Liver (tissue), 3 donors: ENCODE data around the gene CALML5.

ENCODE experiments used
- ATF3 ChIP-seq: IDR thresholded peaks from 2 replicates; pipeline ENCODE4 v1.6.1; 2016; ENCODE audit warnings: antibody characterized with exemption
- CTCF ChIP-seq: fragments of 150-350 bp; IDR thresholded peaks from 2 replicates; pipeline ENCODE4 v1.5.1; 2017; ENCODE audit warnings: improper control_type of control experiment, low read depth, low read length; ENCODE audit not compliant: missing input control
- EGR1 ChIP-seq, 2 donors: IDR thresholded peaks; 2 replicates each; pipeline ENCODE4 v1.6.1; 2016 to 2018; ENCODE audit warnings: antibody characterized with exemption in 2 of 2, low read depth in 2 of 2
- FOXA1 ChIP-seq: IDR thresholded peaks from 2 replicates; pipeline ENCODE4 v1.6.1; 2016; ENCODE audit warnings: antibody characterized with exemption
- GABPA ChIP-seq, 2 donors: IDR thresholded peaks in 1 of 2; conservative IDR thresholded peaks in 1 of 2; 2 replicates each; pipeline ENCODE4 v1.6.1; 2016; ENCODE audit warnings: antibody characterized with exemption in 2 of 2, mild to moderate bottlenecking in 1 of 2, moderate library complexity in 1 of 2
- HNF4A ChIP-seq, 2 donors: conservative IDR thresholded peaks; 2 replicates each; pipeline ENCODE4 v1.6.1; 2016; ENCODE audit warnings: antibody characterized with exemption in 2 of 2, mild to moderate bottlenecking in 2 of 2
- JUND ChIP-seq, 2 donors: IDR thresholded peaks; 2 replicates each; pipeline ENCODE4 v1.6.1; 2016; ENCODE audit warnings: antibody characterized with exemption in 2 of 2
- MAX ChIP-seq: IDR thresholded peaks from 2 replicates; pipeline ENCODE4 v1.6.1; 2016; ENCODE audit warnings: antibody characterized with exemption
- RAD21 ChIP-seq, 2 donors: IDR thresholded peaks; 2 replicates each; pipeline ENCODE4 v1.6.1; 2016; ENCODE audit warnings: antibody characterized with exemption in 2 of 2, mild to moderate bottlenecking in 2 of 2
- RXRA ChIP-seq, 2 donors: IDR thresholded peaks; 2 replicates each; pipeline ENCODE4 v1.6.1; 2017 to 2018; ENCODE audit warnings: antibody characterized with exemption in 2 of 2, mild to moderate bottlenecking in 1 of 2
- SP1 ChIP-seq: IDR thresholded peaks from 2 replicates; pipeline ENCODE4 v1.6.1; 2018; ENCODE audit warnings: antibody characterized with exemption, mild to moderate bottlenecking
- YY1 ChIP-seq: IDR thresholded peaks from 2 replicates; pipeline ENCODE4 v1.6.1; 2016; ENCODE audit warnings: antibody characterized with exemption, mild to moderate bottlenecking
- ZBTB33 ChIP-seq: IDR thresholded peaks from 2 replicates; pipeline ENCODE4 v1.6.1; 2016; ENCODE audit warnings: antibody characterized with exemption
- donor health status: healthy.
- donor health status: healthy.

- TF ChIP-seq SP1 (no peak), EGR1 (IDR thresholded peaks at IDR 0.05; ENCODE audit: low read depth in 2 of 2) (no peak), CTCF (no peak), RAD21 (IDR thresholded peaks at IDR 0.05) (peak; percentile 10 to 16), ZBTB33 (no peak), GABPA (IDR thresholded peaks at IDR 0.05 in 1 of 2, conservative IDR thresholded peaks at IDR 0.05 in 1 of 2) (no peak), ATF3 (no peak), HNF4A (conservative IDR thresholded peaks at IDR 0.05) (peak; percentile 23 to 36), FOXA1 (no peak), YY1 (no peak), RXRA (IDR thresholded peaks at IDR 0.05) (peak in 1 of 2 donors; percentile 32), MAX (no peak), JUND (IDR thresholded peaks at IDR 0.05) (no peak)
These were observed 35.8 kb upstream of the CALML5 start for GRCh38 chr10:5534880-5535856.
